Measurements from ENCODE around the gene RNF146.

GRCh38 chr6:127247114-127248096 lies 19.3 kb upstream of the RNF146 start:
- TF ChIP-seq ZFP30 (CRISPR knock-in tag; IDR thresholded peaks at IDR 0.05) (no peak), OSR1 (CRISPR knock-in tag; IDR thresholded peaks at IDR 0.05) (no peak), ISL1 (CRISPR knock-in tag; IDR thresholded peaks at IDR 0.05) (no peak), RARB (CRISPR knock-in tag; IDR thresholded peaks at IDR 0.05) (no peak)
- TF ChIP-seq, protein P1, sequence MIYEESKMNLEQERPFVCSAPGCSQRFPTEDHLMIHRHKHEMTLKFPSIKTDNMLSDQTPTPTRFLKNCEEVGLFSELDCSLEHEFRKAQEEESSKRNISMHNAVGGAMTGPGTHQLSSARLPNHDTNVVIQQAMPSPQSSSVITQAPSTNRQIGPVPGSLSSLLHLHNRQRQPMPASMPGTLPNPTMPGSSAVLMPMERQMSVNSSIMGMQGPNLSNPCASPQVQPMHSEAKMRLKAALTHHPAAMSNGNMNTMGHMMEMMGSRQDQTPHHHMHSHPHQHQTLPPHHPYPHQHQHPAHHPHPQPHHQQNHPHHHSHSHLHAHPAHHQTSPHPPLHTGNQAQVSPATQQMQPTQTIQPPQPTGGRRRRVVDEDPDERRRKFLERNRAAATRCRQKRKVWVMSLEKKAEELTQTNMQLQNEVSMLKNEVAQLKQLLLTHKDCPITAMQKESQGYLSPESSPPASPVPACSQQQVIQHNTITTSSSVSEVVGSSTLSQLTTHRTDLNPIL (CRISPR knock-in tag; IDR thresholded peaks at IDR 0.05; ENCODE audit: low read depth), result no peak

All from SK-N-SH treated with all-trans-retinoic acid at 6 μM for 48 hours (cell line).